Measurements from ENCODE around the gene ZBTB20.
"Not testable (repeated sequence)": the region's sequence is repeated elsewhere in the genome, so short reads cannot be mapped to it uniquely, and the experiment has no call there.

The ZBTB20 gene

DNA sequence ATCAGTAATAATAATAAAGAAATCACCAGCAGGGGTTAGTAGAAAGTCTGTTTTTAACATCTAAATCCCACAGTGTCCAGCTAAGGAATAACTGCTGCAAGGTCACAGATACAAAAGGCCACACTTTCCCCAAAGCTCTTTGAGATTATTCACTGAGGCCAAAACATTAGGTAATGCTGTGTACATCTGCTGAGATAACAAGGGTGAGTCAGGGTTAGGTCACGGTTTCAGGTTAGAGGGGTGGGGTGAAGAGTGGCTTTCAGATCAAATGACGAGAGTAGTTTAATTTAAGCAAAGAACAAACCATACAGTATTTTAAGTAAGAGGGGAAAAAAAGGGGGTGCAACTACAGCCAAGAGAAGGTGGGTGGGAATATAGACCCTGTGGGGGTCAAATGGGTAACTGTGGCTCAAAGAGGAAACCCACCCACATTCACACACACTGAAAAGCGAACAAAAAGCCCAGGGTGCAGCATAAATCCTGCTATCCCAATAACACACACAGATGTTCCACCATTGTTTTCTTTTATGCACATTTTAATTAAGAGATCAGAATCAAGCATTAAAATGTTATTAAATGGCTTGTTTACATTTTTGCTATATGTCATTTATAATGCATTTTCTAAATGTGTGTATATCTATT, 440.4 kb downstream of the ZBTB20 start:
- no peak for DNase-seq

DNA sequence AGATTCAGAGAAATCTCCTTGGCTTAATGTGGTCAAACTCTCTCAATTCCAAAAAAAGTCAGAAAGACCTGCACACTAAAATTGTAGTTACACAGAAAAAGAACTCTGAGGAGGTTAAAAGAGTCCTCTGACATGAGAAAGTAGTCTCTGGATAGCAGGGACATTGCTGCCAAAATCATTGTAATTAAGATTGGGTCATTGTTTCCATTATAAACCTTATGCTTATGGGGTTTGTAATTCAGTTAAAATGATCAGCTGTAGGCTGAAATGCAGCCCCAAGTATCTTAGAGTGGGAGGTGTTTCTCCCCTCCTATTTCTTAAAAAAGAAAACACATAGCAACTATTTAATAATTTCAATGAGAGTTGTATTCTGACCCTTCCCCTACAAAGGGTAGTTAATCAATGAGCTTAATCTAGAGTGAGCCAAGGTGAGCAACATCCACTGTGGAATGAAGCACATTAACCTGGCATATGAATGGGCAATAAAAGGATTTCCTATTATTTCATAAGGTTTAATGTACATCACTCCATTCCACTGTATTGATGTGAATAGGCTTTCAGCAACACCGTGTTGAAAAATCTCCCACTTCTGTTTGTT, 446.4 kb downstream of the ZBTB20 start:
- no peak for DNase-seq

GRCh38 chr3:114698146-114699105, 448.7 kb downstream of the ZBTB20 start:
- no peak for DNase-seq

DNA sequence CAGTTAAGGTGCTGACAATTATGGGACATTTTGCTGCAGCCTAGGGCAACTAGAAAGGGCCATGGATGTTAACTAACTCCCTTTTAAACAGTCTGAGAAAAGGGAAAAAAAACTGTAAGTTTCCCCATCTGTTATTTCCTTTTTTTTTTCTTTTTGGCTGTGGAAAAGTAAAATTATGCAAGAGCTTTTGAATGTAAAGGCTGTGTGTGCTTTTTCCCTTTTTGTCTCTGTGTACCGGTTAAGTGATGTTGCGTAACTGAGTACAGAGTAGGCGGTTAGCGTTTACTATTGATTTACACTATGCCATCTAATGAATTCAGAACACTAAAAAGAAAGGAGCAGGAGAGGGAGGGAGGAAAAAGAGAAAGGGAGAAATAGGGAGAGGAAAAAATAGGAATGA, 449.7 kb downstream of the ZBTB20 start:
- no peak for DNase-seq

DNA sequence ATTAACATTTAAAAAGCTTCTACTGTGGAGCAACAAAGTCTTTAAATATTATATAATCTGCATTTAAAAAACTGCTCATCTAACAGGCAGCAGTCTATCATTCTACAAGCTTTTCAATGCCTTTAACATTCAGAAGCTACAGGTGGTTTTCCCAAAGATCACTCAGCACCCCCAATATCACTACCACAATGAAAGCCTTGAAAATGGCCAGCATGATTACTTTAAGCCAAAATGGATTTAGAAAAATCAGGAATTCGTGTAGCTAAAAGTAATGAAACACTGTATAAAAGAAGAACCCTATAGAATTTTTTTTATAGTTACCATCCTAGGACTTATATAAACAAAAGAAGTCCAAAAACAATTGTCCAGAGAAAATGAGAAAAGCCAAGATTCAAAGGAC, 452.8 kb downstream of the ZBTB20 start:
- no peak for DNase-seq

- DNase-seq: no peak
These were observed 455.2 kb downstream of the ZBTB20 start for GRCh38 chr3:114691871-114692270.

- no peak for DNase-seq
These were observed 456.2 kb downstream of the ZBTB20 start for GRCh38 chr3:114690911-114691310.

DNA sequence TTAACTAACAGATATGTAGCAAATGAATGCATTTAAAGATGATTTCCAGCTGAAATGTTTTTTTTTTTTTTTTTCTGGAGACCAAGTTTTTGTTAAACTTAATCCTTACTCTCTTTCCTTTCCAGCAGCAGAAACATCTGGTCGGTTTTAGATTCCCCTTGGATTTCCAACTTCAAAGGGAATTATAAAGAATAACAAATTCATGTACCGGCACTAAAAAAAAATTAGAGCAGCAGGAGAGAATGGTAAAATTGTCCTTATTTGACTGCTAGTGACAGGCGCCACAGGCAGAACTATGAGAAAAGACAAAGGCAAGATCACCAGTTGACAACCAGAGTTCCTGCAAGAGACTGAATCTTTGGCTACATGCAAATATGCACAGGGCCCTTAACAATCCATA, 459.9 kb downstream of the ZBTB20 start:
- no peak for DNase-seq

GRCh38 chr3:114686621-114687020, 460.5 kb downstream of the ZBTB20 start:
- no peak for DNase-seq

DNA sequence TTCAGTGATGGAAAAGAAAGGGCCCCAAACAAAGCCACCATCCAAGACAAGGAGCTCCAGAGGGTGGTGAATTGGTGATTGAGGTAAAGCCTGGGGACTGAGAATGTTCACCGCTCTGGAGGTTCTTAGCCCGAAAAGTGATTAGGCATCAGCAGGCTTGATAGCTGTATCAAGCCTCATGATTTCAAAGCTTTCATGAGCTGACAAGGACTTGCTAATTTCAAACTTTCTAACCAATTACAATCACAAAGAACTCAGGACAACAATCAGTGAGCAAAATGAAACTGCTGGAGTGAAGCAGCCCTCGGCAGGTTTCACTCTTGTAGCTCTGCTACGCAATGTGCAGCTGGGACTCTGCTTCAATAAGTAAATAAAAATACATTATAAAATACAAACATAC, 461.9 kb downstream of the ZBTB20 start:
- no peak for DNase-seq

DNA sequence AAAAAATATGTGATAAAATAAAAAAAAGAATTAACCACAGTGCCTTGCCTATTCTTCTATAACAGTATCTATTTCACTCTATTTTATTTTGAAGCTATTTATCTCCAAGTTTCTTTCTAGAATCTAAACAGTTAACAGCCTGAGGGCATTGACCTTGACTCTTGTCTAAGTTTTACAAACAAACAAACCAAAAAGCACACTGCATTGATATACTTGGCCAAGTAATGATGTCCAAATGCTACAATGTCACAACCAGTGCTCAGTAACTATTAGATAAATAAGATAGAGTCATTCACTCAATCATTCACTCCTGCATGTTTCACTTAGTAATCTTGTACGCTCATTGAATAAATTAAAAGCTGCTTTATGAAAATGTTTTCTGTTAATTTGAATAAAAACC, 466.8 kb downstream of the ZBTB20 start:
- no peak for DNase-seq

DNA sequence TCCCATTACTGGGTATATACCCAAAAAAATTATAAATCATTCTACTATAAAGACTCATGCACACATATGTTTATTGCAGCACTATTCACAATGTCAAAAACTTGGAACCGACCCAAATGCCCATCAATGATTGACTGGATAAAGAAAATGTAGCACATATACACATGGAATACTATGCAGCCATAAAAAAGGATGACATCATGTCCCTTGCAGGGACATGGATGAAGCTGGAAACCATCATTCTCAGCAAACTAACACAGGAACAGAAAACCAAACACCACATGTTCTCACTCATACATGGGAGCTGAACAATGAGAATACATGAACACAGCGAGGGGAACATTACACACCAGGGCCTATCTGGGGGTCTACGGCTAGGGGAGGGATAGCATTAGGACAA, 467.3 kb downstream of the ZBTB20 start:
- DNase-seq: not testable (repeated sequence)

GRCh38 chr3:114675104-114675503, 472.0 kb downstream of the ZBTB20 start:
- DNase-seq: no peak

DNA sequence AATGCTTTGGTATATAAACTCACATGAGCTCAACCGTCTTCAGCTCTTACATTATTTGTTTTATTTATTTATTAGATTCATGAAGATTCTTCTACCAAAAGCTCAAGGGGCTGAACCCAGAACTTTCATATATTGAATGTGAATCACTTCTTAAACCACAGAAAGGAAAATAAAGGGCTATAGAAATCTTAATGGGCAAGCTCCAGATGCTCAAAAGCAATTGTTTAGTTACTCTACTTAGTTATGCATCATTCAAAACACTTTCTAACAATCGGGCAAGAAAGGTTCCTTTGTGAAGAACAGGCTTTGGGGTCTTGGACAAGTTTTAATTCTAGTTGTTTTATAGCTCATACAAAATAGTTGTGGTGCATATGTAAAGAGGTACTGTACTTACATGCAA, 473.1 kb downstream of the ZBTB20 start:
- no peak for DNase-seq

- DNase-seq: no peak
These were observed 473.6 kb downstream of the ZBTB20 start for GRCh38 chr3:114673481-114673880.

GRCh38 chr3:114672692-114673447, 474.2 kb downstream of the ZBTB20 start:
- no peak for DNase-seq

GRCh38 chr3:114671741-114672510, 475.2 kb downstream of the ZBTB20 start:
- no peak for DNase-seq

DNA sequence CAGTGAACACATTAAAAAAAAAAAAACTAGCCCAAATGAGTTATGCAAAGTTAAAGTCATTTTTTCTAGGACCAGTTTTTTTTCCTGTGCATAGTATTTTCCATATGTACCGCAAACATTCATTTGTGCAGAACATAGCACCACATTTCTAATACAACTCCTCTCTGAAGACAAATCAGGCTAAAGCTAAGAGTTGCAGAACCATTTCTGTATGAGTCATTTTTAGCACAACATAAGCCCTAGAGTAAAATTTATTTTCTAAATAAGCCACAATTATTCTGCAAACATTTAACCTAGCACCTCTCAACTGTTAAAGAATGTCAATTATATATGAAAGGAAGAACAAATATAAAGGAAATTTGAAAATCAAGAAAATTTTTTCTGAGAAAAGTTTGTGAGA, 477.5 kb downstream of the ZBTB20 start:
- DNase-seq: no peak

DNA sequence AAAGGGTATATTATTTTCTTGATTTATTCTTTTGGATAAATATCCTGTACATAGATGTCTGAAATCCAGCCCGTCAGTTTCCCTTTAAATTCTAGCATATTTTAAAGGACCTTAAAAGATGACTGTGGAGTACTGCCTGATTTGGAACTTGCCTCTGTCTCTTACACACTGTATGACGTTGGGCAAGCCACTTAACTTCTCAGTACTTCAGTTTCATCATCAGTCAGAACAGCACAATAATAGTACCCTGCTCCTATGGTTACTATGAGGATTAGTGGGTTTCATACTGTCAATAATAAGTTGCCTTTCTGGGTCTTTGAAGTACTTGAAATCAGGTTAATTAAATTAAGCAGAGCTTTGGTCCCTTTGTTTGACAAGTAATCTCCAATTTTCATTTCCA, 479.0 kb downstream of the ZBTB20 start:
- no peak for DNase-seq

GRCh38 chr3:114666623-114667022, 480.5 kb downstream of the ZBTB20 start:
- no peak for DNase-seq

DNA sequence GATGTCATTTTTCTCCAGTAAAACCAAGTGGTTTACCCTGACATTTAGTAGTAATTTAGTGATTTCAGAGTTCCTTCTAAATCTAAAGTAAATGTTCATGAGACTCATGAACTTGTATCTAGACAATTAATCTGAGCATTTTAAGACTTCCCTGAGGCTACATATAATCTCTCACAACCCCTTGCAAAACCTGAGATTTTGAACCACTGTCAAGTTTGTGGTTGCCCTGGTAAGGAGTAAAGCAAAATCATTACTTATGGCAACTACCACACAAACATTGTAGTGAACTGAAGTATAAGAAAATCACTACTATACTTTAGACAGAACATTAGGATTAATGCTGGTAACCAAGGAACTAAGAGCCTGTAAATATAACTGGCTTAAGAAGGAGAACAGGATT, 483.1 kb downstream of the ZBTB20 start:
- DNase-seq: no peak

- DNase-seq: no peak
These were observed 486.3 kb downstream of the ZBTB20 start for GRCh38 chr3:114660808-114661207.

Measured in NCI-H1930 (cell line).